ENCODE measurements around the gene EYA3.

- TF ChIP-seq CTCF (IDR thresholded peaks at IDR 0.05 in 8 of 11, conservative IDR thresholded peaks at IDR 0.05 in 3 of 11): no peak
- TF ChIP-seq POLR2A (IDR thresholded peaks at IDR 0.05): no peak
These were observed 119.7 kb downstream of the EYA3 start for GRCh38 chr1:27968692-27969091.
